Left kidney (tissue), 8 donors: ENCODE data around the gene IMMP2L. TPM values are rescaled to one million over a fixed set of nuclear protein-coding genes. Genes with fewer than 3 reads are reported as not detected.
"Not testable (repeated sequence)": the region's sequence is repeated elsewhere in the genome, so short reads cannot be mapped to it uniquely, and the experiment has no call there.

Experiments
- DNase-seq: peaks from one replicate; pipeline ENCODE4 v3.0.0-alpha.2; 2013
- long read RNA-seq, 8 donors: transcript quantifications; one replicate each; lab custom pipeline, GENCODE V29; 2026
- polyA plus RNA-seq: library from polyadenylated mRNA; unstranded; fragments of 120-200 nt; gene quantifications from one replicate; pipeline ENCODE4 v1.2.1, GENCODE V29; 2013; ENCODE audit not compliant: insufficient read length

IMMP2L gene
- polyA plus RNA-seq = 41.8 TPM
- long read RNA-seq, donor 1 = 0 reads
- long read RNA-seq, donor 2, partial matches to known transcripts = 32 of 32 reads
- long read RNA-seq, donor 2, other reads (novel, unspliced or antisense) = 0 of 32 reads
- long read RNA-seq, donor 3 = 0 reads
- long read RNA-seq, donor 4 = 0 reads
- long read RNA-seq, donor 5, partial matches to known transcripts = 7 of 7 reads
- long read RNA-seq, donor 5, other reads (novel, unspliced or antisense) = 0 of 7 reads
- long read RNA-seq, donor 6, partial matches to known transcripts = 0 of 1 reads
- long read RNA-seq, donor 6, other reads (novel, unspliced or antisense) = 0 of 1 reads
- long read RNA-seq, donor 7, partial matches to known transcripts = 5 of 7 reads
- long read RNA-seq, donor 7, other reads (novel, unspliced or antisense) = 0 of 7 reads
- long read RNA-seq, donor 8 = 0 reads

GRCh38 chr7:111561904-111562732 is at the start of gene IMMP2L:
TSS of gene IMMP2L (minus strand) at chr7:111562492.
- DNase-seq = peak; percentile 88

DNA sequence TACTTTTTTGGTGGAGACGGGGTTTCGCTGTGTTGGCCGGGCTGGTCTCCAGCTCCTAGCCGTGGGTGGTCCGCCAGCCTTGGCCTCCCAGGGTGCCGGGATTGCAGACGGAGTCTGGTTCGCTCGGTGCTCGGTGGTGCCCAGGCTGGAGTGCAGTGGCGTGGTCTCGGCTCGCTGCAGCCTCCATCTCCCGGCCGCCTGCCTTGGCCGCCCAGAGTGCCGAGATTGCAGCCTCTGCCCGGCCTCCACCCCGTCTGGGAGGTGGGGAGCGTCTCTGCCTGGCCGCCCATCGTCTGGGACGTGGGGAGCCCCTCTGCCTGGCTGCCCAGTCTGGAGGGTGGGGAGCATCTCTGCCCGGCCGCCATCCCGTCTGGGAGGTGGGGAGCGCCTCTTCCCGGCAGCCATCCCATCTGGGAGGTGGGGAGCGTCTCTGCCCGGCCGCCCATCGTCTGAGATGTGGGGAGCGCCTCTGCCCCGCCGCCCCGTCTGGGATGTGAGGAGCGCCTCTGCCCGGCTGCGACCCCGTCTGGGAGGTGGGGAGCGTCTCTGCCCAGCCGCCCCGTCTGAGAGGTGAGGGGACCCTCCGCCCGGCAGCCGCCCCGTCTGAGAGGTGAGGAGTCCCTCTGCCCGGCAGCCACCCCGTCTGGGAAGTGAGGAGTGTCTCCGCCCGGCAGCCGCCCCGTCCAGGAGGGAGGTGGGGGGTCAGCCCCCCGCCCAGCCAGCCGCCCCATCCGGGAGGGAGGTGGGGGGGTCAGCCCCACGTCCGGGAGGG is 47.4 kb upstream of the IMMP2L start:
- not testable (repeated sequence) for DNase-seq

- DNase-seq = no peak
Observed at GRCh38 chr7:111607621-111608020, 45.3 kb upstream of the IMMP2L start.

DNA sequence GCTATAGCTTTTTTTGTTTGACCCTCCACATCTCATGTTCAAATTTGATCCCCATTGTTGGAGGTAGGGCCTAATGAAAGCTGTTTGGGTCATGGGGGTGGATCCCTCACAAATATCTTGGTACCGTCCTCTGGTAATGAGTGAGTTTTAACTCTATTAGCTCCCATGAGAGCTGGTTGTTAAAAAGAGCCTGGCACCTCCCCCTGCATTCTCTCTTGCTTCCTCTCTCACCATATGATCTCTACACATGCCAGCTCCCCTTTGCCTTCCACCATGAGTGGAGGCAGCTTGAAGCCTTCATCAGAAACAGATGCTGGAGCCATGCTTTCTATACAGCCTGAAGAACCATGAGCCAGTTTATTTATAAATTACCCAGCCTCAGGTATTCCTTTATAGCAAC is 43.0 kb upstream of the IMMP2L start:
- DNase-seq = no peak

GRCh38 chr7:111600091-111600490 is 37.8 kb upstream of the IMMP2L start:
- no peak for DNase-seq

GRCh38 chr7:111595780-111596179 is 33.5 kb upstream of the IMMP2L start:
- DNase-seq = no peak

DNA sequence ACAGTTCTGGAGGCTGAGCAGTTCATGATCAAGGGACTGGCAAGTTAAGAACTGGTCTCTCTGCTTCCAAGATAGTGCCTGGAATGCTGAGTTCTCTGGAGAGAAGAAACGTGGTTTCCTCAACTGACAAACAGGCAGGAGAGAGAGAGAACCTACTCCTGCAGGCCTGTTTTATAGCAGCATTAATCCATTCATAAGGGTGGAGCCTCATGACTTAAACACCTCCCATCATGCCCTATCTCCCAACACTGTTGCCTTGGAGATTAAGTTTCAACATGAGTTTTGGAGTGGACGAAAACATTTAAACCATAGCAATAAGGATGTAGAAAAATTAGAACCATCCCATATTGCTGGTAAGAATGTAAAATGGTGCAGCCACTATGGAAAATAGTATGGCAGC is 32.3 kb upstream of the IMMP2L start:
- no peak for DNase-seq

DNA sequence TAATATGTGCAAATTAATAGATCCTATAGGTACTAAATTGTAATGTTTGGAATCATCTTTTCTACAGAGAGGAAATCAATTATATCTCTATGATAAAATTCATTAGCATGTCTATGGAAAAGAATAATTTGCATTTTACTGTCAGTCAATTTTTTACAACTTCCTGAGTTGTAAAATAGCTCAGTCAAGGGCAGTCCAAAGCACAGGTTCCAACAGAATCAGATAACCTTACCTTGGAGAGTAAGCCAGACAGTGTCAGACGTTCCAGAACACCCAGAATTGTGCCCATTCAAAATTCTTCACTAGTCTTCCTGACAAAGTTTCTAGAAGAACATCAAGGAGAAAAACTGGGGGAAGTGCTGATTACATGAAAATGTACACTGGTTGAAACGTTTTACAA is 31.1 kb upstream of the IMMP2L start:
- DNase-seq = no peak

GRCh38 chr7:111588065-111588433 is 25.8 kb upstream of the IMMP2L start:
- no peak for DNase-seq

GRCh38 chr7:111587410-111588064 is 25.2 kb upstream of the IMMP2L start:
- DNase-seq = no peak

GRCh38 chr7:111586711-111587409 is 24.6 kb upstream of the IMMP2L start:
- no peak for DNase-seq

GRCh38 chr7:111581784-111582488 is 19.6 kb upstream of the IMMP2L start:
- not testable (repeated sequence) for DNase-seq

- DNase-seq = not testable (repeated sequence)
Observed at GRCh38 chr7:111581207-111581606, 18.9 kb upstream of the IMMP2L start.

GRCh38 chr7:111578754-111579153 is 16.5 kb upstream of the IMMP2L start:
- DNase-seq = no peak

DNA sequence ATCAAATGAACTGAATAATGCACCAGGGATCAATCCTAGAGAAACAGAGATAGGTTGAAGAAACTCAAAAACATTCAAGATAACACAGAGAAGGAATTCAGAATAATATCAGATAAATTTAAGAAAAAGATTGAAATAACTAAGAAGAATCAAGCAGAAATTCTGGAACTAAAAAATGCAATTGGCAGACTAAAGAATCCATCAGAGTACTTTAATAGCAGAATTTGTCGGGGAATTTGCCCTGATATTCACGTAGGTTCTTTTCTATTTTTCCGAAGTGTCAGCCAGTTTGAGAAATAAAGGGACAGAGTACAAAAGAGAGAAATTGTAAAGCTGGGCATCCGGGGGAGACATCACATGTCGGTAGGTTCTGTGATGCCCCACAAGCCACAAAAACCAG is 9.4 kb upstream of the IMMP2L start:
- DNase-seq = no peak

DNA sequence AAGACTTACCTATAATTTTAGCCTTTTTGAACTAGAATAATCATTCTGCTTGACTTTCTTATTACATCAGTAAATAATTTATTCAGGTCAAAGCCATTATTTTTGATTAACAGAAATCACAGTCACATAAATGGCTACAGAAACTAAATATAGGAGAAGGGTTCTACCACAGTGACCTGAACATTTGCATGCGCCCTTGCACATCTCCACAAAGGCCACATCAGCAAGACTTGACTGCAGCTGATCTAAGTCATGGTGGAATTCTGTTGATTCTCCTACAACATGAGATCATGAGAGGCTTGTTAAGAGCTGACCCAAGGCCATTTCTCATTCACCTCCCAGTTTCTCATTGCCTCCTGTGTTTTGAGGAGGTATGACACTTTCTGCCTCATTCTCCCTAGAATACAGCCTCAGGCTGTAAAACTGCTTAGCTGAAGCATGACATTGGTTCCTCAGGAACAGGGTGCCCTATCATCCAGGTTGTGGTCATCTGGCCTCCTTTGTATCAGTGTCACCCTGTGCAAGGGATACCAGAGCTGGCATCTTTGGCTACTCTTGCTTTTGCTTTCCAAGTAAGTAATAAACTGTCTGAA is 6.7 kb upstream of the IMMP2L start:
- no peak for DNase-seq

DNA sequence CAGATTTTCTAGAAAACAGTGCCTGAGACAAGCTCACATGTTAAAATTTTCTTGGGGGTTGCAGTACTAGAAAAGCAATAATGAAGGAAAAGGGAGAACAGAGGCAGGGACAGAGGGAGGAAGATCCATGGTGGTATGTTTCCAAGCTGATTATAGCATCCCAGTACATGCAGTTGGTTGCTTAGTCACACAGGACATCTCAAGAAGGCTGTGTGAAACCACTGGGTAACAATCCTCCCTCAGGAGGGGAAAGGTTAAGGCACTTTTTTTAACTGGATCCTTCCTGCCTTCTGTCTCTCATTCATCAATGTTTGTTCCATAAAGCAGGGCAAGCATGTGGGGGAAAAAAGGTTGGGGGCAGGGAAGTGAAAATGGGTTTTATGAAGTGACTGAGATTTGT is 6.1 kb upstream of the IMMP2L start:
- DNase-seq = no peak

GRCh38 chr7:111564078-111564477 is 1.8 kb upstream of the IMMP2L start:
- DNase-seq = no peak

GRCh38 chr7:111561654-111561903 is 713 bp downstream of the IMMP2L start:
- no peak for DNase-seq
